GM12875 (cell line): Measurements from ENCODE around the gene RNU2-63P.
A peak's percentile ranks its signal among the peaks of the same experiment; 100 is the strongest.

ENCODE experiments used
- H3K4me3 ChIP-seq: one replicate; pipeline ENCODE4 v1.5.1; 2011; ENCODE audit warnings: low read depth, low read length, control low read depth
- CTCF ChIP-seq: IDR thresholded peaks from 2 replicates; pipeline ENCODE4 v1.5.1; 2011; ENCODE audit warnings: low read depth, mild to moderate bottlenecking, control low read depth, inconsistent platforms, low read length, moderate library complexity, borderline replicate concordance; ENCODE audit not compliant: insufficient read depth

Gene RNU2-63P

GRCh38 chr2:88016960-88017779, 823 bp upstream of the RNU2-63P start:
- no peak for TF ChIP-seq CTCF
- peak overlapping the region; percentile 47 for H3K4me3 ChIP-seq

- TF ChIP-seq CTCF: no peak
- no peak overlapping the region for H3K4me3 ChIP-seq
Observed at GRCh38 chr2:88011011-88011410, 5.3 kb downstream of the RNU2-63P start.

DNA sequence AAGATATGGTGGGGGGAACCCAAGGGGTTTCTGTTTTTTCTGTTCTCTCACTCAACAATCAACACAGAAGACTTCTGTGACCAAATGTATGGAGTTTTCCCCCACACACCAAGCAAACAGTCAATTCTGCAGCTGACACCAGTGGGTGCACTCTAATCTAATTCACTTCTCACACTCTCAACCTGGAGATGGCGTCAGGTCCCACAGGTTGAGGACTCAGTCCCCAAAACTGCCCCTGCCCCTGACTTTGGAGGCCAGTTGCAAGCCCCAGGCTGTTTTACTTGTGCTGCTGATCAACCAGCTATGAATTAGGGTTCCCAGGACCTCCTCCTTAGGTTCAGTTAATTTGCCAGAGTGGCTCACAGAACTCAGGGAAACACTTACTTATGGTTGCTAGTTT, 6.2 kb downstream of the RNU2-63P start:
- no peak for TF ChIP-seq CTCF
- no peak overlapping the region for H3K4me3 ChIP-seq

DNA sequence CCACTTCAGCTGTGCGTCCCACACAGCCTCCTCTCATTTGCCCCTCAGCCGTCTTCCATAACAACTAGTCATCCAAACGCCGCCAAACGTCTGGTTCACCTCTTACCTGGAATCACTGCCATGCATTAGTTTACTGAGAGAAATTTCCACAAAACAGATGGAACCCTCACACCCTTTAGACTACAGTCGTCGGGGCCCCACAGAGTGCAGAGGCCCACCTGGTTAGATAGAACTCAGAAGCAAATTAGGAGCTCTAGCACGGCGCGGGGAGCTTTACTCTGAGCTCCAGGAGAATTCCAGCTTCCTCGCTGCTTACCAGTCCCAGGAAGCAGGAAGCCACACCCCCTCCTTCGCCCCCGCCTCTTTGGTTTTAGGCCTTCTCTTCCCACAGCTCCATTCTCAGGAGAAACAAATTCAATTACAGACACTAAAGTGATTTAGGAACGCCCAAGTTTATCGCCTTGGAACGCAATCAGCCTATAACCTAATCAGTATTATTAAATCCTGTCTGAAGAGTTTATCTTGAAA, 9.4 kb downstream of the RNU2-63P start:
- no peak overlapping the region for H3K4me3 ChIP-seq
- no peak for TF ChIP-seq CTCF

GRCh38 chr2:88005776-88006175, 10.6 kb downstream of the RNU2-63P start:
- H3K4me3 ChIP-seq: no peak overlapping the region
- TF ChIP-seq CTCF: no peak

DNA sequence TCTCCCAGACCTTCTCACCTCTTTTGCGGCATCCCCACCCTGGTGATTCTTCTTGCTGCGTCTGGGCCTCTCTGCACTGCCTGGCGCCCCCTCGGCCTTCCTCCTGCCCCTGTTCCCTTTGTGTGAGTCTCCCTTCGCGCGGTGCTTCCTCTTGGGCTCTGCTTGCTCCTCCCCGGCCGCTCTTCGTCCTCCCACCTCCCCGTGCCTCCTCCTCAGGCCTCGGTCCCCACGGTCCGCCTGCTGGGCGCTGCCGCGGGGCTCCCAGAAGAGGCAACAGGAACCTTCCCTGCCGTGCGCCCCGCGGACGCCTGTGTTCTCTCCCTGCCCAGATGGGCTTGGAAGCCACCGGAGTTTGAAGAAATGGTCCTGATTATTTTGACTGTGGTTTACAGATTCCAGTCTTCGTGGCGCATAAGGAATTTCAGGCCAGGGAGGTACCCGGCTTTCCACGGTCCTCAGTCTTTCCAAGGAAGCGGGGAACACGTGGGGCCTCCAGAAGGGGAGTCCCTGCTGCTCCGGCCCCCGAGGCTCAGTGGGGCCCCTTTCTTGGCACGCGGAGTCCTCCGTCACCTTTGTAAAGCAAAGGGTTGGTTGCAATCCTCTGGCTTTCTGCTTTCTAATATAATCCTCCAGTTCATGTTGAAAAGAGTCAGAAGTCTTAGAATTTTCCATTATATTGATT, 13.1 kb downstream of the RNU2-63P start:
- H3K4me3 ChIP-seq: no peak overlapping the region
- TF ChIP-seq CTCF: no peak
